Osteoblast (primary cell): ENCODE results near the gene TAOK2. TPM values are rescaled to one million over a fixed set of nuclear protein-coding genes. Genes with fewer than 3 reads are reported as not detected.
A peak's percentile ranks its signal among the peaks of the same experiment; 100 is the strongest.

Experiments
- DNase-seq: peaks from one replicate; pipeline ENCODE4 v3.0.0; 2011; ENCODE audit warnings: low spot score, mixed read lengths; ENCODE audit not compliant: insufficient read length; ENCODE audit errors: missing footprints
- H2AFZ ChIP-seq: 2 replicates; pipeline ENCODE4 v1.6.0; 2011; ENCODE audit warnings: mild to moderate bottlenecking, low read length
- H3K27ac ChIP-seq: 2 replicates; pipeline ENCODE4 v1.5.1; 2011; ENCODE audit warnings: mild to moderate bottlenecking, low read depth, low read length, moderate library complexity
- H3K27me3 ChIP-seq: 2 replicates; pipeline ENCODE4 v1.6.0; 2012; ENCODE audit warnings: mild to moderate bottlenecking, control low read depth, inconsistent platforms, low read length, moderate library complexity; ENCODE audit not compliant: insufficient read depth
- H3K36me3 ChIP-seq: 2 replicates; pipeline ENCODE4 v1.5.1; 2011; ENCODE audit warnings: mild to moderate bottlenecking, low read length, control low read depth, moderate library complexity; ENCODE audit not compliant: insufficient read depth
- H3K4me1 ChIP-seq: 2 replicates; pipeline ENCODE4 v1.5.1; 2011; ENCODE audit warnings: mild to moderate bottlenecking, low read length, control low read depth, moderate library complexity; ENCODE audit not compliant: insufficient read depth
- H3K4me2 ChIP-seq: 2 replicates; pipeline ENCODE4 v1.6.0; 2011; ENCODE audit warnings: mild to moderate bottlenecking, low read length; ENCODE audit not compliant: insufficient read depth
- H3K4me3 ChIP-seq: fragments of 200-600 bp; sonication (generic); 3 replicates; pipeline ENCODE4 v1.5.1; 2012; ENCODE audit warnings: mild to moderate bottlenecking, low read length, inconsistent platforms; ENCODE audit not compliant: insufficient read depth
- H3K79me2 ChIP-seq: 2 replicates; pipeline ENCODE4 v1.6.0; 2012; ENCODE audit warnings: mild to moderate bottlenecking, low read length, control low read depth, inconsistent platforms; ENCODE audit not compliant: insufficient read depth
- H3K9me3 ChIP-seq: 2 replicates; pipeline ENCODE4 v1.5.1; 2011; ENCODE audit warnings: low read depth, low read length, control low read depth
- H4K20me1 ChIP-seq: 2 replicates; pipeline ENCODE4 v1.6.0; 2012; ENCODE audit warnings: mild to moderate bottlenecking, low read length, control low read depth; ENCODE audit not compliant: insufficient read depth
- CTCF ChIP-seq: IDR thresholded peaks from 2 replicates; pipeline ENCODE4 v1.5.1; 2011; ENCODE audit warnings: mild to moderate bottlenecking, low read depth, low read length, moderate library complexity; ENCODE audit errors: extremely low read depth
- total RNA-seq: library from RNA; depleted of rRNA; stranded (reverse); fragments of >200 nt; gene quantifications from 2 replicates; pipeline ENCODE4 v1.2.3, GENCODE V29; 2012

The TAOK2 gene
- total RNA-seq, 1 donor: 39.1 TPM

GRCh38 chr16:30000735-30001631, 27.3 kb downstream of the TAOK2 start:
- H3K27ac ChIP-seq: no peak overlapping the region
- peaks cover 8% of the 10 kb centered on the region for H3K4me1 ChIP-seq
- no peak overlapping the region for H3K4me3 ChIP-seq
- H3K27me3 ChIP-seq: no peaks in the 10 kb centered on the region
- H3K4me2 ChIP-seq: no peak overlapping the region
- H3K79me2 ChIP-seq: peaks cover 11% of the 10 kb centered on the region
- no peak overlapping the region for H2AFZ ChIP-seq
- H3K36me3 ChIP-seq: peaks cover 9% of the 10 kb centered on the region
- no peaks in the 10 kb centered on the region for H3K9me3 ChIP-seq
- DNase-seq: peak; percentile 88
- TF ChIP-seq CTCF: no peak
- H4K20me1 ChIP-seq: peaks cover 4% of the 10 kb centered on the region

- Histone ChIP-seq H3K4me3 (no peak overlapping the region), H3K4me1 (no peaks in the 10 kb centered on the region), H3K79me2 (no peaks in the 10 kb centered on the region), H2AFZ (no peak overlapping the region), H3K27ac (no peak overlapping the region), H3K9me3 (no peaks in the 10 kb centered on the region), H3K4me2 (no peak overlapping the region), H4K20me1 (peaks cover 4% of the 10 kb centered on the region), H3K36me3 (peaks cover 9% of the 10 kb centered on the region), H3K27me3 (no peaks in the 10 kb centered on the region)
- TF ChIP-seq CTCF: no peak
- DNase-seq: peak; percentile 68
These were observed 29.1 kb downstream of the TAOK2 start for GRCh38 chr16:30002614-30003346.

- no peak overlapping the region for H2AFZ ChIP-seq
- no peaks in the 10 kb centered on the region for H3K79me2 ChIP-seq
- no peak for DNase-seq
- H3K9me3 ChIP-seq: no peaks in the 10 kb centered on the region
- H3K4me1 ChIP-seq: no peaks in the 10 kb centered on the region
- H3K27ac ChIP-seq: no peak overlapping the region
- peaks cover 4% of the 10 kb centered on the region for H4K20me1 ChIP-seq
- peaks cover 7% of the 10 kb centered on the region for H3K36me3 ChIP-seq
- peaks cover 1% of the 10 kb centered on the region for H3K27me3 ChIP-seq
- no peak overlapping the region for H3K4me3 ChIP-seq
- TF ChIP-seq CTCF: no peak
- H3K4me2 ChIP-seq: no peak overlapping the region
These were observed 30.2 kb downstream of the TAOK2 start for GRCh38 chr16:30003670-30004423.
